Measurements from ENCODE around the gene KIAA1671. TPM values are rescaled to one million over a fixed set of nuclear protein-coding genes. Genes with fewer than 3 reads are reported as not detected.

The KIAA1671 gene
- total RNA-seq, 6 experiments from 2014 or later: 1.3 to 5.0 (median 1.6) TPM

GRCh38 chr22:24953384-24954113 lies 1.0 kb downstream of the KIAA1671 start:
- TF ChIP-seq CTCF (IDR thresholded peaks at IDR 0.05): no peak

GRCh38 chr22:24954114-24954463 lies 1.6 kb downstream of the KIAA1671 start:
- no peak overlapping the region for H3K27ac Mint-ChIP-seq
- H3K4me1 Mint-ChIP-seq (ENCODE audit: low read depth): peaks cover 19% of the 10 kb centered on the region
- peak overlapping the region; percentile 50 for H3K4me3 Mint-ChIP-seq
- peaks cover 5% of the 10 kb centered on the region for H3K27me3 Mint-ChIP-seq (ENCODE audit: insufficient read depth)
- no peak for DNase-seq
- no peak for TF ChIP-seq CTCF (IDR thresholded peaks at IDR 0.05)
- H3K36me3 Mint-ChIP-seq (ENCODE audit: low read depth): no peaks in the 10 kb centered on the region; the same call in 1 of the 2 replicates
- H3K9me3 Mint-ChIP-seq: peaks cover 7% of the 10 kb centered on the region

More at GRCh38 chr22:24953384-24954113, 1.0 kb downstream of the KIAA1671 start:
- H3K9me3 Mint-ChIP-seq: peaks cover 7% of the 10 kb centered on the region
- peaks cover 19% of the 10 kb centered on the region for H3K4me1 Mint-ChIP-seq (ENCODE audit: low read depth)
- H3K36me3 Mint-ChIP-seq (ENCODE audit: low read depth): no peaks in the 10 kb centered on the region; the same call in 1 of the 2 replicates
- H3K27ac Mint-ChIP-seq: peak overlapping the region; percentile 93; the same call in 1 of the 2 replicates
- no peak for DNase-seq
- H3K4me3 Mint-ChIP-seq: peak overlapping the region; percentile 94
- H3K27me3 Mint-ChIP-seq (ENCODE audit: insufficient read depth): peaks cover 5% of the 10 kb centered on the region

- peaks cover 5% of the 10 kb centered on the region for H3K27me3 Mint-ChIP-seq (ENCODE audit: insufficient read depth)
- no peak for DNase-seq
- no peaks in the 10 kb centered on the region; the same call in 1 of the 2 replicates for H3K36me3 Mint-ChIP-seq (ENCODE audit: low read depth)
- H3K9me3 Mint-ChIP-seq: peaks cover 7% of the 10 kb centered on the region
- H3K27ac Mint-ChIP-seq: no peak overlapping the region
- H3K4me3 Mint-ChIP-seq: no peak overlapping the region
- peaks cover 19% of the 10 kb centered on the region for H3K4me1 Mint-ChIP-seq (ENCODE audit: low read depth)
- TF ChIP-seq CTCF (IDR thresholded peaks at IDR 0.05): no peak
Measured at GRCh38 chr22:24954856-24955255, 2.3 kb downstream of the KIAA1671 start.

- peaks cover 5% of the 10 kb centered on the region for H3K27me3 Mint-ChIP-seq (ENCODE audit: insufficient read depth)
- H3K4me3 Mint-ChIP-seq: no peak overlapping the region
- peaks cover 17% of the 10 kb centered on the region for H3K9me3 Mint-ChIP-seq
- H3K27ac Mint-ChIP-seq: no peak overlapping the region
- H3K4me1 Mint-ChIP-seq (ENCODE audit: low read depth): peaks cover 12% of the 10 kb centered on the region
- TF ChIP-seq CTCF (IDR thresholded peaks at IDR 0.05): no peak
- H3K36me3 Mint-ChIP-seq (ENCODE audit: low read depth): peaks cover 7% of the 10 kb centered on the region
- no peak for DNase-seq
Measured at GRCh38 chr22:24957043-24957442, 4.5 kb downstream of the KIAA1671 start.

- DNase-seq: no peak
- Mint-ChIP-seq H3K4me3 (no peak overlapping the region), H3K4me1 (ENCODE audit: low read depth) (no peaks in the 10 kb centered on the region), H3K36me3 (ENCODE audit: low read depth) (peaks cover 7% of the 10 kb centered on the region), H3K9me3 (peaks cover 11% of the 10 kb centered on the region), H3K27me3 (ENCODE audit: insufficient read depth) (no peaks in the 10 kb centered on the region; the same call in none of the 2 replicates), H3K27ac (no peak overlapping the region)
- TF ChIP-seq CTCF (IDR thresholded peaks at IDR 0.05): no peak
Measured at GRCh38 chr22:24961217-24961844, 8.8 kb downstream of the KIAA1671 start.

All from HFFc6 (cell line).